NCI-H2107 treated with DMSO at 0.1 percent for 48 hours (cell line): ENCODE data around the gene COPS3.

Experiments used
- DNase-seq: peaks from one replicate; lab custom pipeline; 2025; ENCODE audit not compliant: unreplicated experiment; lab: John Stamatoyannopoulos, UW

The COPS3 gene

GRCh38 chr17:17246879-17247278 lies 34.2 kb downstream of the COPS3 start:
- no peak for DNase-seq

GRCh38 chr17:17243163-17243562 lies 37.9 kb downstream of the COPS3 start:
- no peak for DNase-seq

- DNase-seq: no peak
Measured at GRCh38 chr17:17242246-17242645, 38.8 kb downstream of the COPS3 start.

- DNase-seq: no peak
Measured at GRCh38 chr17:17241656-17242055, 39.4 kb downstream of the COPS3 start.

- no peak for DNase-seq
Measured at GRCh38 chr17:17239832-17240231, 41.2 kb downstream of the COPS3 start.

- peak; percentile 62 for DNase-seq
Measured at GRCh38 chr17:17237026-17237799, 43.8 kb downstream of the COPS3 start, which contains the start of gene FLCN. Gene FLCN, minus strand, starts transcription at chr17:17237168. Its CDS starts 9,031 bp downstream, at chr17:17228137.

- DNase-seq: no peak
Measured at GRCh38 chr17:17236295-17237025, 44.6 kb downstream of the COPS3 start.

- peak; percentile 68 for DNase-seq
Measured at GRCh38 chr17:17235212-17236174, 45.6 kb downstream of the COPS3 start.

GRCh38 chr17:17232303-17232621 lies 48.8 kb downstream of the COPS3 start:
- DNase-seq: no peak

- DNase-seq: no peak
Measured at GRCh38 chr17:17231621-17232302, 49.3 kb downstream of the COPS3 start.

- no peak for DNase-seq
Measured at GRCh38 chr17:17229416-17230384, 51.3 kb downstream of the COPS3 start.

- DNase-seq: no peak
Measured at GRCh38 chr17:17228521-17229279, 52.3 kb downstream of the COPS3 start.

GRCh38 chr17:17227608-17228520 lies 53.2 kb downstream of the COPS3 start:
- no peak for DNase-seq

GRCh38 chr17:17226451-17227265 lies 54.4 kb downstream of the COPS3 start:
- no peak for DNase-seq

GRCh38 chr17:17225901-17226300 lies 55.1 kb downstream of the COPS3 start:
- DNase-seq: no peak

- no peak for DNase-seq
Measured at GRCh38 chr17:17224137-17224536, 56.9 kb downstream of the COPS3 start.

GRCh38 chr17:17223736-17224135 lies 57.3 kb downstream of the COPS3 start:
- DNase-seq: no peak
